ENCODE results near the gene MPZL1.

The MPZL1 gene

GRCh38 chr1:167750641-167751040, 28.9 kb downstream of the MPZL1 start:
- no peak for DNase-seq (ENCODE audit: low read depth, low spot score)

DNA sequence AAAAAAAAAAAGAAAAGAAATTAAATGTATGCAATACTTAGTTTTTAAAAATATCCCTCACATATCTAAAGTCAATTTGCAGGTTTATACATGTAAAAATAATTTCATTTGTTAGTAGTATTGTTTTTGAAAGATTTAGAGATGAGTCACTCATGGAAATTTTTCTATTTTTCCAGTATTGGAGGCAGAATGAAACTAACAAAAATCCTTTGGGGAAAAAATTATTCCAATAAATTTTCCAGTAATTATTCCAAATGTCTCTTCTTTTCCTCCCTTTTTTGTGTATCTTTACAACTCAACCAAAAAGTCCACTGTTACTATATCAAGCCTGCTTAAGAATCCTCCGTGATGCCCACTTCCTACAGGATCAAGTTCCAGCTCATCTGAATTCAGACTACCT, 29.9 kb downstream of the MPZL1 start:
- no peak for DNase-seq (ENCODE audit: low read depth, low spot score)

GRCh38 chr1:167752219-167752985, 30.6 kb downstream of the MPZL1 start:
- DNase-seq (ENCODE audit: low read depth, low spot score), result no peak

- DNase-seq (ENCODE audit: low read depth, low spot score), result no peak
Observed at GRCh38 chr1:167755654-167756053, 33.9 kb downstream of the MPZL1 start.

DNA sequence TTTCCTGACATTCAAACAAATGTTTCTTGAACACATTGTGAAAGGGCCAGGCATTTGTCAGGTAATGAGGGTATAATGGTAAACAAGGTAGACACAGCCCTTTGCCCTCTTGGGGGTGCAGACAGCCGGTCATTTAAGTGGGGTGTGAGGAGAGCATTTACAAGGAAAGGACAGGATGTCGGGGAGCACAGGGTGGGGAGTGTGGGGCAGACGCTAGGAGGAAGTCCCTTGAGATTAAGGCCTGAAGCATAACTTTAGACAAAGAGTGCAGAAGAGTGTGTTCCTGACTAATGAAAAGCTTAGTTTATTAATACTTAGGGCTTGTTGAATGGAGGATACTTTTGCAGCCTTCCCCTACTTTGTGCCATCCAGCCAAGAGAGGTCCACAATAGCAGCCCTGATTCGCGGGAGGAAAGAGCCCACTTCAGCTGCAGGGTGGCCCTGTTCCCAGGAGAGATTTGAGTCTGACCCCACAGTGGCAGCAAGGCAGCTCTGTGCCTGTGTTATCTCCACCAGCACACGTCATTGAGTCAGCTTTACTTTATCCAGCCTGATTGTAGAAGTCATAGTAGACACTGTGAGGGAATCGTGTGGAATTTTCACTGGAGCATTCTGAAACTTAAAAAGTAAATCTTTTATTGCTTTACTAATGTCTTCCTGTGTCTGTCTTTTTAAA, 35.1 kb downstream of the MPZL1 start:
- no peak for DNase-seq (ENCODE audit: low read depth, low spot score)

- DNase-seq (ENCODE audit: low read depth, low spot score), result no peak
Observed at GRCh38 chr1:167757433-167758309, 35.9 kb downstream of the MPZL1 start.

DNA sequence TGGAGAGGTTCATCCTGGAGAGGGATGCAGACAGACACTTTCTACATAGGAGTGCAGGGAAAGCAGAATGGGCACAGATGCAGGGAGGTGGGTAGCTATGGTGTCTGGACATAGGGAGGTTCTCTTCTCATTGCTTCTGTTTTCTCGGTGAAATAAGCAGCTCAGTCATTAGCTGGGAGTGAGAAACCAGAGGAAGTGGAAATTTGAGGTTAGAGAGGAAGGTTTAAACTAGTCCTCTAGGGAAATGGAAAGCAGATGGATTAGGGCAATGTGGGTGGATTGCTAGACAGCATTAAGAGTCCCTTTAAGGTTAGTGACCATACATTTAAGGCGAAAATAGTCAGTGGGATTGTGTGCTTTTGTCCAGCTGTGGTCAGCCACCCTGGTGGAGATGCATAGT, 39.6 kb downstream of the MPZL1 start:
- no peak for DNase-seq (ENCODE audit: low read depth, low spot score)

DNA sequence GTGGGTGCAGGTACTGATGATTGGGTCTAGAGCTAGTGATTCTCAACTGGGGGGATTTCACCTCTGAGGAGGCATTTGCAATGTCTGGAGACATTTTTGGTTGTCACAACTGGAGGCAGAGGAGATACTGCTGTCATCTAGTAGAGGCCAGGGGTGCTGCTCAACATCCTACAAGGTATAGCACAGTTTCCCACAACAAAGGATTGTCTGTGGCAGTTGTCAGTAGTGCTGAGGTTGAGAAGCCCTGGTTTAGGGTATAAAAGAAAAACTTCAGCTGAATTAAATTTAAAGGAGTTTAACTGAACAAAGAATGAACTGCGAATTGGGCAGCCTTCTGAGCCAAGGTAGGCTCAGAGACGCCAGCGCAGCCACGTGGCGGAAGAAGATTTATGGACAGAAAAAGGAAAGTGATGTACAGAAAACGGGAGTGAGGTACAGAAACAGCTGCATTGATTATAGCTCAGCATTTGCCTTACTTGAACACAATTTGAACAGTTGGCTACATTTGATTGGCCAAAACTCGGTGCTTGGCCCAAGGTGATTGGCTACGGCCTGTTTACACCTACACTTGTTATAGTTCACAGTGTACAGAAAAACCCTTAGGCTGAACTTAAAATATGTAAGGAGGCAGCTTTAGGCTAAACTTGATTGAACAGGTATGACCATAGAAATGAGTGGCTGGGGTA, 40.4 kb downstream of the MPZL1 start:
- no peak for DNase-seq (ENCODE audit: low read depth, low spot score)

DNA sequence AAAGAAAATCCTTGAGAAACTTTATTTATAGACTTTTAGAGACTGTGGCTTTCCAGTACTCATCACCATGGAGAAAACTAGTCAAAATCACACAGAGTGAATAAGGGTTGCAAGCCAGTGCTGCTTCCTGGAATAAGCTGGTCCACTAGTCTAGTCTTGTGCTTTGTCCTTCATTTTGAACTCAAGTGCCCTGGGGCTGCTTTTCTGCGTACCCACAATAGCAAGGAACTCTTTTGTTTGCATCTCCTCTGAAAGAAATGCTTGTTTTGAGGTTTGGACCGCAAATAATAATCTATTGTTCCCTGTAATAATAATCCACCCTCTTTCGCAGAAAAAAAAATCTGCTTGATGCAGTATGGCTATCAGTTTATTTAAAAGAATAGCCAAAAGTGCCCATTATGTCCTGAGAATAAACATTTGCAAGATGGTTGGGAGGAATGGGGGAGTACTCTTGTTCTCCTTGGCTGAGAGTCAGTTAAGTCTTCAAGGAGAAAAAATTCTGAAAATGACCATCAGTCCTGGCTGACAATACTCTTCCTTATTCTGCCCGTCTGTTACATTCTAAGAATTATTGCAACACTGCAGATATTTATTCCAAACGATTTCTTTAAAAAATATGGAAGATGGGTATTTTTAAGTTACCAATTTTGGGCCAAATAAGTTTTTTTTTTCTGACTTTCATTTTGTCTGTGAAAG, 41.9 kb downstream of the MPZL1 start:
- no peak for DNase-seq (ENCODE audit: low read depth, low spot score)

DNA sequence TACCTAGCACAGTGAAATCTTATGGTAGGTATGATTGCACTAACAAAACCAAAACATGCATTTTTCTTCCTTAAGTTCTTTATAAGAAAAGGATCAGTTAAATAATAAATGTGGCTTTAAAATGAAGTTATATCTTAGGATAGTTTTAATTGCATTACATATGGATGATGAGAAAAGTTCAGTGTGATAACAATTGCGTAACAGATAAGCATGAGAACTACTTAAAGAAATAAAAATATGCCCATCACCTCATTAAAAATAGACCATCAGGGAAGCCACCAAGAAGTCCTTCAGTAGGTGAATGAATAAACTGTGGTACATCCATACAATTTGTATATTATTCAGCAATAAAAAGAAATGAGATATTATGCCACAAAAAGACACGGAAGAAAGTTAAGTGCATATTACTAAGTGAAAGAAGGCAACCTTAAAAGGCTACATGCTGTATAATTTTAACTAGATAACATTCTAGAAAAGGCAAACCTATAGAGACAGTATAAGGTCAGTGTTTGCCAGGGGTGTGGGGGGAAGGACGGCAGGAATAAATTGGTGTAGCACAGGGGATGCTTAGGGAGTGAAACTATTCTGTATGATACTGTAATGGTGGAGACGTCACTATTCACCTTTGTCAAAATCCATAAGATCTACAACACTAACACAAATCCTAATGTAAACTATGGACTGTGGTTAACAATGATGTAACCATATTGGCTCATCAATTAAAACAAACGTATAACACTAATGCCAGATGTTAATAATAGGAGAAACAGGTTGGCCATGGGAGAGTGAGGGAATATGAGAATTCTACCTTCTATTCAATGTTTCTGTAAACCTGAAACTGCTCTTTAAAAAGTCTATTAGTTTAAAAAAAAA, 42.9 kb downstream of the MPZL1 start:
- DNase-seq (ENCODE audit: low read depth, low spot score), result no peak

GRCh38 chr1:167765496-167765895, 43.7 kb downstream of the MPZL1 start:
- no peak for DNase-seq (ENCODE audit: low read depth, low spot score)

GRCh38 chr1:167766538-167766937, 44.8 kb downstream of the MPZL1 start:
- DNase-seq (ENCODE audit: low read depth, low spot score), result no peak

- DNase-seq (ENCODE audit: low read depth, low spot score), result no peak
Observed at GRCh38 chr1:167767761-167768160, 46.0 kb downstream of the MPZL1 start.

DNA sequence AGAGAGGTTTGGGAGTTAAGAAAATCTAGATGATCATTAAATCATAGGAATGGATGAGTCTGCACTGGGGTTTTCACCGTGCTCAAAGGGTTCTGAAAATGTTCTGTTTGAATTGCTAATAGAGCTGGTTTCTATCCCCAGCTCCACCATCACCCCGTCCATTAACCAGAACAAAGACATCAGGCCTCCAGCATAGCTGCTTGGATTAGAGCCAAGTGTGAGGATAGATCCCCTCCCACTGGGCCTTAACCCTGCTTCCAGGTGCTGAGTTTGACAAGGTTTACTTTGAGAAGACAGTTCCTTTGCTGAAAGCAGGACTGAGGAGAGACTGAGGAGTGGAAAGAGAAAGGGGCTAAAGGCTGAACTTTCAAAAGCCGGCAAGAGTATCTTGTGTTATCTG, 48.3 kb downstream of the MPZL1 start:
- no peak for DNase-seq (ENCODE audit: low read depth, low spot score)

DNA sequence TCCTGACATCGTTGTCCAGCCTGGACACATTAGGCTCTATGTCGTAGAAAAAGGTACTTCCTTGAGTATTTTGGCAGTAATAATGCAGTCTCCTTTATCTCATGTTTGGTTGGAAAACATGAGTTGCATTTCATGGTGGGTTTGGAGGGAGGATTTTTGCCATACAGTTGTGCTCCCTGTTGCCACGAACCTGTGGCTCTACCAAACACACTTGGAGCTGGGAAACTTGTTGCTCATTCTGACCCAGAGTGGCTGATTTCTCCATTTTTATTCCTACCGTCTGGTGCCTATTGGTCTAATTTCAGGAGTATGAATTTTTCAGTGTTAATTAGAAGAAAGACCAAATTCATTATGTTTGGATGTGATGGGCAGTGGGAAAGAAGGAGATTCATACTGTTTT, 50.7 kb downstream of the MPZL1 start:
- no peak for DNase-seq (ENCODE audit: low read depth, low spot score)

DNA sequence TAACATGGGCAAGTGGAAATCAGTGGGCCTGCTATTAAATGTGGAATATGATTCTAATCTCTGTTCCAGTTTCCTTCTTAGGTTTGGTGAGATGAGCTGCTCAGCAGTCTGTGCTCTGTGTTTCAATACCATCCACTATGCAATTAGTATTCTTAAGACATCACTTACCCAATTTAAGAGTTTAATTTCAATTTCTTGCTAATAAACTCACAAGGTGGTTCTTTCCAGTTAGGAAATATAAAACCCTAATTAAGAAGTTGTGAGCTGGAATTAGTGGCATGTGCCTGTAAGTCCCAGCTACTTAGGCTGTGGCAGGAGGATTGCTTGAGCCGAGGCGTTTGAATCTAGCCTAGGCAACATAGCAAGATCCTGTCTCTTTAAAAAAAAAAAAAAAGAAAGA, 51.7 kb downstream of the MPZL1 start:
- no peak for DNase-seq (ENCODE audit: low read depth, low spot score)

- DNase-seq (ENCODE audit: low read depth, low spot score), result no peak
Observed at GRCh38 chr1:167774710-167775109, 52.9 kb downstream of the MPZL1 start.

DNA sequence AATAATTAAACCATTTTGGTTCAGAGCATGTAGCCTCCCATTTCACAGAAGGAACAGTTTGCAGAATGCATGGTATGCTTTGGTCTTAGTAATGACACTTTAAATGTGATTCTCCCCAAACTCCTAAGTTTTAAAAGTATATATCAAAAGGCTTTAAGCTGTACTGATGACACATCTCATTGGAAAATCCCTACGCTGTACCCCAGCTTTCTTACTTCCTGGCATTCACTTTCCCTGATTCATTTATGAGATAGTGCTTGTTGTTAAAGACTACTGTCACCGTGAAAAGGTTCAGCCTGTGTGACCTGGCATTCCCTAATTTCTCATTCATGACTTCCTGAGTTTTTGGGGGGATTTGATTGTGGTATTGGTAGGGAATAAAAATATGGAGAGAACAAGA, 53.4 kb downstream of the MPZL1 start:
- DNase-seq (ENCODE audit: low read depth, low spot score), result no peak

DNA sequence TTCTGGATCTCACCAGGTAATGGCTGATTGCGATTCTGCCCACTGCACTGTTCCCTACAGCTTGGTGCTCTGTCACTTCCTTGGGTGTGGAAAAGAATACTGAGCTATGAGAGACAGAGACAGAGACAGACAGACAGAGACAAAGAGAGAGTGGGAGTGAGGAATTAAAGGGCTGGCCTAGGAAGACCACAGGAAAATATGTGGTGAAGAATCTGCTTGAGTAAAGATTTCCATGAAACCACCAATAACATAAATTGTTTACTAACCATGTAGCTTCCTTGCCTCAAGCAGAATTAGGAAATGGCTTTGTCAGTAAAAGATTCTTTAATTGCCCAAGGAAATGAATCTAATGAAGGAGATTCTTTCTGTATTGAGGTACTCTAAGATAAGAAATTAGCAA, 54.4 kb downstream of the MPZL1 start:
- no peak for DNase-seq (ENCODE audit: low read depth, low spot score)

DNA sequence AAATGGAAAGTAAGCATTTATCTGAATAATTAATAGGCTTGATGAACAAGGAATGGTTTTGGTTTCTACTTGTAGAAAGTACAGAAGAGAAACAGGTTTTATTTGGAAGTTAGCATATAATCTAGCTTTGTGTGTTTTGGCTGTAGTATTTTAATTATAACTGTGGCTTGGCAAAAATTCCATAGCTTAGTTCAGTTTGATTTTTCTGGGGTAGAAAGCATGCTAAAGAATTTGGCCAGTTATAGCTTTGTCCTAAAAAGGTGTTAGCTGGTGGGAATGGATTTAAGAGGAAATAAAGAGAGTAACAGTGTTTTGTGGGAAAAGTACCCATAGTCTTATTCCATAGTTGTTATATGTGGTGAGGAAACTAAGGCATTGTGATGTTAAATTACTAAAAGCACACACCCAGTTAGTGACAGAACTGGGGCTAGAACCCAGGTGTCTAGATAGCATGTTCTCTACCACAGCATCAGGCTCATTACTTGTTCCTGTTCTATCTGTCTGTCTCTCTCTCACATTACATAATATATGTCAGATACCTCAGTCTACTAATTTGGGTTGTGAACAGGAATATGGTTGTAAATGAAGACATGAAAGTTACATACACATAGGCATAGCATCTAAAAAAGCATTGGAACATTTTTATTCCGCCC, 55.0 kb downstream of the MPZL1 start:
- DNase-seq (ENCODE audit: low read depth, low spot score), result no peak

Measured in smooth muscle cell of the brain vasculature (primary cell).